GM18499 (cell line): ENCODE results near the gene NPPC.
"Not testable (repeated sequence)": the region's sequence is repeated elsewhere in the genome, so short reads cannot be mapped to it uniquely, and the experiment has no call there.

Experiments
- ATAC-seq: cut with Tn5 transposase; IDR thresholded peaks from one replicate; pipeline ENCODE4 v1.9.1; 2021; ENCODE audit warnings: moderate number of reproducible peaks; ENCODE audit not compliant: insufficient read depth, unreplicated experiment

Gene NPPC

GRCh38 chr2:231923010-231923344 lies 3.2 kb downstream of the NPPC start:
- no peak for ATAC-seq

GRCh38 chr2:231922311-231923009 lies 3.7 kb downstream of the NPPC start:
- ATAC-seq, result no peak

- no peak for ATAC-seq
Observed at GRCh38 chr2:231920795-231921194, 5.4 kb downstream of the NPPC start.

GRCh38 chr2:231920366-231920765 lies 5.8 kb downstream of the NPPC start:
- ATAC-seq, result no peak

- no peak for ATAC-seq
Observed at GRCh38 chr2:231919341-231920035, 6.7 kb downstream of the NPPC start.

GRCh38 chr2:231918501-231919330 lies 7.5 kb downstream of the NPPC start:
- no peak for ATAC-seq

- no peak for ATAC-seq
Observed at GRCh38 chr2:231917280-231918066, 8.7 kb downstream of the NPPC start.

GRCh38 chr2:231914077-231914690 lies 12.0 kb downstream of the NPPC start:
- ATAC-seq, result no peak

- ATAC-seq, result no peak
Observed at GRCh38 chr2:231911381-231911780, 14.8 kb downstream of the NPPC start.

GRCh38 chr2:231910771-231911170 lies 15.4 kb downstream of the NPPC start:
- ATAC-seq, result no peak

GRCh38 chr2:231910161-231910560 lies 16.0 kb downstream of the NPPC start:
- ATAC-seq, result not testable (repeated sequence)

GRCh38 chr2:231909631-231910030 lies 16.6 kb downstream of the NPPC start:
- no peak for ATAC-seq

GRCh38 chr2:231908584-231908983 lies 17.6 kb downstream of the NPPC start:
- no peak for ATAC-seq

- no peak for ATAC-seq
Observed at GRCh38 chr2:231907765-231908164, 18.4 kb downstream of the NPPC start.

GRCh38 chr2:231905026-231905425 lies 21.2 kb downstream of the NPPC start:
- ATAC-seq, result no peak

GRCh38 chr2:231904161-231904611 lies 22.0 kb downstream of the NPPC start:
- no peak for ATAC-seq

GRCh38 chr2:231902598-231902997 lies 23.6 kb downstream of the NPPC start:
- ATAC-seq, result no peak

- no peak for ATAC-seq
Observed at GRCh38 chr2:231900972-231901371, 25.2 kb downstream of the NPPC start.

GRCh38 chr2:231900486-231900942 lies 25.7 kb downstream of the NPPC start:
- ATAC-seq, result no peak
